Body of pancreas (tissue), 4 donors: ENCODE results near the gene POLR3K.

Experiments used
- POLR2A ChIP-seq, 3 donors: fragments of 450-650 bp; IDR thresholded peaks; one replicate each; pipeline ENCODE4 v1.6.1; 2016; ENCODE audit warnings: antibody characterized with exemption in 3 of 3, mild to moderate bottlenecking in 2 of 3
- TF ChIP-seq, protein P1 (sequence below), 7 experiments: fragments of 450-650 bp in 4 of 7; fragments of 200-600 bp in 3 of 7; sonication (generic) in 3 of 7; IDR thresholded peaks; one replicate each; pipeline ENCODE4 v1.5.1; 2016 to 2019; ENCODE audit warnings: antibody characterized with exemption in 7 of 7

DNA sequence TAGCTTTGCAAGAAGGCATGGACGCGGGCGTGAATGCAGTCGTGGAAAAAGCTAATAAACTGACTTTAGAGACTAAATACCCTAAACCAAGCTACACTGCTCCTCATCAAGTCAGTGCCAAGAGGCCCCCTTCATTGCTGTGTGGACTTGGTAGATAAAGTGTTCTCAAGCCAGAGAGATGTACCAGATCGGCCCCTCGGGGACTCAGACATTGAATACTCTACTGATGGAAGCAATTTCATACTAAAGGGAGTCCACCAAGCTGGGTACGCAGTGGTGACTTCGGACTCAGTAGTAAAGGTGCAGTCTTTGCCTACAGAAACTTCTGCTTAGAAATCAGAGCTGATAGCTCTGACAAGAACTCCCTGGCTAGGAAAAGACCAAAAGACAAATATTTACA is 8.8 kb downstream of the POLR3K start:
- TF ChIP-seq, protein P1, sequence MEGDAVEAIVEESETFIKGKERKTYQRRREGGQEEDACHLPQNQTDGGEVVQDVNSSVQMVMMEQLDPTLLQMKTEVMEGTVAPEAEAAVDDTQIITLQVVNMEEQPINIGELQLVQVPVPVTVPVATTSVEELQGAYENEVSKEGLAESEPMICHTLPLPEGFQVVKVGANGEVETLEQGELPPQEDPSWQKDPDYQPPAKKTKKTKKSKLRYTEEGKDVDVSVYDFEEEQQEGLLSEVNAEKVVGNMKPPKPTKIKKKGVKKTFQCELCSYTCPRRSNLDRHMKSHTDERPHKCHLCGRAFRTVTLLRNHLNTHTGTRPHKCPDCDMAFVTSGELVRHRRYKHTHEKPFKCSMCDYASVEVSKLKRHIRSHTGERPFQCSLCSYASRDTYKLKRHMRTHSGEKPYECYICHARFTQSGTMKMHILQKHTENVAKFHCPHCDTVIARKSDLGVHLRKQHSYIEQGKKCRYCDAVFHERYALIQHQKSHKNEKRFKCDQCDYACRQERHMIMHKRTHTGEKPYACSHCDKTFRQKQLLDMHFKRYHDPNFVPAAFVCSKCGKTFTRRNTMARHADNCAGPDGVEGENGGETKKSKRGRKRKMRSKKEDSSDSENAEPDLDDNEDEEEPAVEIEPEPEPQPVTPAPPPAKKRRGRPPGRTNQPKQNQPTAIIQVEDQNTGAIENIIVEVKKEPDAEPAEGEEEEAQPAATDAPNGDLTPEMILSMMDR (IDR thresholded peaks at IDR 0.05) = no peak
- no peak for TF ChIP-seq POLR2A (IDR thresholded peaks at IDR 0.05)
